ENCODE measurements around the gene LGALS12.
"Not testable (repeated sequence)": the region's sequence is repeated elsewhere in the genome, so short reads cannot be mapped to it uniquely, and the experiment has no call there.

The LGALS12 gene

DNA sequence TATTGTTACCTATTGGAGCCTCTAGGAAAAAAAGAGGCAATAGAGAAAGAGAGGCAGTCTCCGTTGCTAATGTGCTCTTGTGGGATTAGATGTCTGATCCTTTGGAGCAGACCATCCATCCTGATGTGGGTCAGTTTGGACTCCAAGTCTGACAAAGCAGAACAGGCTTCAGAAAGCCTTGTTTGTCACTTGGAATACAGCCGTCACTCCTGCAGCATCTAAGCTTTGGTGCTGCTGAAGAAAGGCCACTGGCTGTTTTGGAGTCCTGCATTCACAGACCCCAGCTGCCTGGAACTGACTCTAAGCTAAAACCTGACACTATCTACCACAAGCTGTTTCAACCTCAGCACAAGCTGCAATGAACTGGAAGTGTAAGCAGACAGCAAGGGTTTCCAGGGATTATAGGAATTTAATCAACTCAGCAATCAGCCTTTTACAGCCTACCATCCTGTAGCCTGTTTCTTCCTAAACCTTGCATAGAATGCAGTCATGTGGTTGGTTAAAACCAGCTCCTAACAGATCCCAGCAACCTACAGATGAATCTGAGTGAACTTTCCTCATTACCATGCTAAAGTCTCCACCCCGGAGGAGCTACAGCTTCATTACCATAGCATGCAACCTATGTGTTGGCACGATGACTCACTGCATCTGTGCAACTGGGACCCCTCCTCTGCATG lies 27.1 kb downstream of the LGALS12 start:
- no peak for DNase-seq (ENCODE audit: low read depth, low spot score)

DNA sequence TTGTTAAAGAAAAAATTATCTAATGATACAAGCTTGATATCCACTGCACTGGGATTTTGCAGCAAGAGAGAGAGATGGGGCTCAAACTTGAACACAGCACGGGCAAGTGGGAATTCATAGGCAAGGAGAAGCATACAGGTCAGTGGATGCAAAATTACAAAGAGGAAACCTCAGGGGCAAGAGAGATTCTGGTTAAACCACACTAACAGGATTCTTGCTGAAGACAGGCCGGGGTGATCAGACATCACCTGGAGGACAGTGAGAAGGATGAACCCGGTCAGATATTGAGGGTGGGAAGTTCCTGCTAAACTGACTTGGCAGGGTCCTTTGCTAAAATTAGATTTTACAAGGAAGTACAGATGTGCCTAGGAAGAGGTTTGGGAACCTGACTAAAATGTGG lies 28.2 kb downstream of the LGALS12 start:
- no peak for DNase-seq (ENCODE audit: low read depth, low spot score)

DNA sequence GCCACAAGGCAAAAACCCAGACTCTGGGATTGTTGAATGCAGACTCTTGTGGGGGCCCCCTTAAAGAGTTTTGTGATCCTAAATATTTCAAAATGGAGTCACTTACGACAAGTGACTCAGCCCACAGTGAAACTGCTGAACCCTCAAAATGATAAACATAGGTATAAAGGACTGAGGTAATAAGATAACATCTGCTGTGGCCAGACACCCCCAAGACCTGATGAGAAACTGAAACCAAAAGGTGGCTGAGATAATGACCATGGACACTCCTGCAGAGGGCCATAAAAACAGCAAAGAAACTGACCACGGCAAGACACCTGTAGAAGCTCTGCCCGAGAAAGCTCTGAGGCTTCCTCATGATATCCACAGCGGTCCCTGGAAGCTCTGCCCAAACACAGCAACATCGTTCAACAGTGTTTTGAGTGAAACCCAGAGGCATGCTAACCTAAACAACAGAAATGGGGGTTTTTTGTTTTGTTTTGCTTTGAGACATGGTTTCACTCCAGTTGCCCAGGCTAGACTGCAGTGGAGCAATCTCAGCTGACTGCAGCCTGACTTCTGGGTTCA lies 29.1 kb downstream of the LGALS12 start:
- DNase-seq (ENCODE audit: low read depth, low spot score), result no peak

DNA sequence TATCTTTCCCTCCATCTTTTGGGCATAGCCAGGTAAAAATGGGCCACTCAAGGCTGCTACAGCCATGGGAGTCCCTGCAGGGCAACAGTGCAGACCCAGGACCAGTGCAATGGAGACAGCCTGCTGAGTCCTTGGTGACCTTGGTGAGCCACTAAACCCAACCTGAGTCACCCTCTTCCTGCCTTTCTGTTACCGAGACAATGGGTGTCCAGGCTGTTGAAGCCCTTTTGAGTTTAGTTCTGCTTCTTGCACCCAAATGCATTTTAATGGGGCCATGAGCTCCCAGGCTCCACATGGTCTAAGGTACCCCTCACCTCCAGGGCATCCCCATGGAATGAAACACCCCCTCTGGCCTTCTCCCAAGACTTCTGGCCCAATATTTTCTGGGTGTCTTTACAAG lies 29.9 kb downstream of the LGALS12 start:
- DNase-seq (ENCODE audit: low read depth, low spot score), result no peak

DNA sequence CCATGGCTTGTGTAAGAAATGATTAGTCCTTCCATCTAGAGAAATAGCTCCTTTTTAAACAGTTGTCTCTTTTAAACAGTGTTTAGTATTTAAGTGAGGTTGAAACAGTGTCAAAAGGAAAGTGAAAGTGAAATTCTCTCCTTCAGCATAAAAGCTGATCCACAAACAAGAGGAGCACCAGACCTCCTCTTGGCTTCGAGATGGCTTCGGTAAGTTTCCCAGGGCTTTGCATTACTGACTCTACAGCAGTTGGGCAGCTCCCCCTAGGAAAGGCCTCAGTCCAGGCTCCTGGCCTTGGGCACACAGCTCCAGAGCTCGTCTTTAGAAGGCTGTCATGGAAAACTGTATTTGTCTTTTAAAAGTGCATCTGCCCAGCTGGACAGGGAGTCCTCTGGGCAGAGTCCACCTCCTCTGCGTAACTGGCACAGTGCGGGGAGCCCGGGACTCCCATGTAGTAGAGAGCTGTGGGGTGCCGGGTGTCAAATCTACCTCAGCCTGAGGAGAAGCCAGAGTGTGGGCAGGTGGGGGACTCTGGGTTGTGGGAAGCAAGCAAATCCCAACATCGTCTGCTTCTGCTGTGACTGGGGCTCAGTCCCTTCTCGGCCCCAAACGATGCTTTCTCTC lies 30.9 kb downstream of the LGALS12 start, which contains the start of gene PLAAT4:
Gene PLAAT4 (plus strand): TSS at position 140 of the 624 bp plus-strand sequence. CDS start 61 bp downstream, at position 201.
- DNase-seq (ENCODE audit: low read depth, low spot score), result no peak

DNA sequence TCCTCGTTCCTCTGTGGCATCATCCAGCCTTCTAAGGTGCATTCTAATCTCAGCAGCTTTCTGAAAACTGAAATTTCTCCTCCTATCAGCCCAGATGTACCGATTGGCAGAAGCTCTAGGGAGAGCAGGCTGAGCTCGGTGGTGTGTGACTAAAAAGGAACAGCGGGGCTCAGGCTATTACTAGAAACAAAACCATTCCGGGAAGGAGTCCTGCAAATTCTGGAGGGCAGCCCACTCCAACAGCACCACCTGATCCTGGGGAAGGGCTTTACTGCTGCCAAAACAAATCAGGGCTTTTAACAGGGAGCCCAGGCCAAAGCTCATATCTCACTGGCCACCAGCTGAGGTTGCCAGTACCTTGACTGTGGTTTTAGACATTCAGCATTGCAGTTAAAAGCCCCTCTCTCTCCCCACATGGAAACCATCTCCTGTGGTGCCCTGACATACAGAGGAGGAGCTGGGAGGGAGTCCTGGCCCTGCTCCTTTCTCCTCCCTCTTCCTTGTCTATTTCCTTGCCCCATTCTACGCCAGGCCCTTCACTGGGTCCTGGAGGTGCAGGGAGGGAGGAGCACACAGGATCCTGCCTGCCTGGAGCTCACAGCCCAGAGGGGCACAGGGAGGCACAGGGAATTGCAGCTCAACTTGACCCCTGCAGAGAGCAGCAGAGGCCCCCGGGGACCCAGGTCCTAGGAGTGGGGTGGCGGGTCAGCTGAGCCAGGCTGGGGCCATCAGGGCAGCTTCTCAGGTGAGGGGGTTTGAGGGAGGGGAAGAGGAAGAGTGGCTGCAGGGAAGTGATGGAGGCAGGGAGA lies 31.6 kb downstream of the LGALS12 start:
- DNase-seq (ENCODE audit: low read depth, low spot score), result no peak

DNA sequence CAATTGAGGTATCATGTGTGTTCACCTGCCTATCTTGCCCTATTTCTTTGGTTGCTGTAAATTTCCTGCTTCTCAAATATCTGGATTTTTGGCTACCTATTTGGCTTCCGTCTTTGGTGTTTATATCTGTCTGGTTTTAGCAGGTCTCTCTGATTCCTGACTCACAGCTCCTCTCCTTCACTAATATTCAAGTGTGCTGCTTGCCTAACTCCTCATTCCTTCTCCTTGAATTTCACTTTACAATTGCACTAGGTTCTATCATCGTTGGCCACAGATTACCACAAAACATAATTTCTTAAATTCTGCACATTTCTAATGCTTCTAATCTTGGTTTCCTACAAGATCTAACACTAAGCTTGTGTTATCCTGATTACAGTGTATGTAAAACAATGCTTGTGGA lies 36.6 kb downstream of the LGALS12 start:
- DNase-seq (ENCODE audit: low read depth, low spot score), result not testable (repeated sequence)

DNA sequence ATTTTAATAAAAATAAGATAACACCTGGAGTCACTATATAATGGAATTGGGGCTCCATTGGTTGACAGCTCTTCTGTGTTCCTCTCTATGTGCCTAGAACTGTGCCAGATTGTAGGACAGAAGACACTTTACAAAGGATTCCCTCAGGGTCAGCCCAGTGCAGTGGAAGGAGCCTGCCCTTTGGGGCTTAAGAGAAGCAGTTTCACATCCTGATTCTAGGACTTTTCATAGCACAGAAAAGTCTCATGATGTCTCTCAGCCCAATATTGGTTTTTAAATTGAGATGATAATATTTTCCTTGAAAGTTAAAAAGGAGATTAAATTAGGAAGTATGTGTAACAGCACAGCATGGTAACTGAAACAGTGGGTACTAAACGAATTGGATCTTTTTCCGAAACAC lies 37.8 kb downstream of the LGALS12 start:
- no peak for DNase-seq (ENCODE audit: low read depth, low spot score)

DNA sequence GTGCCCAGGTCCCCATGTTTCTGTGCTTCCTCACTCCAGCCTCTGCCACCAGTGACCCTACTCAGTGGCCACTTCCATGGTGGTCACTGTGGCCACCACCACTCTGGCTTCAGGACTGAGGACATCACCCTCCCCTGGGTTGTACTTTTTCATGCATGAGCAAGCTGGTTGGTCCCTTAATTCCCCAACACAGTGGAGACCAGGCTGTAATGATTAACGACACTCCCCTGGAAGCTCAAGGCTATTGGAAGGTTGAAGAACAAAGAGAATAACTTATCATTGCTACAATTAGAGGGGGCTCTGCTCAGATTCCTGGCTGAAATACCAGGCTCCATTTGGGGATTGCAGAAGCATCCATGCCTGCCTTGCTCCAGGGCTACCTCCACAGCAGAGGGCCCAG lies 41.2 kb downstream of the LGALS12 start:
- DNase-seq (ENCODE audit: low read depth, low spot score), result no peak

DNA sequence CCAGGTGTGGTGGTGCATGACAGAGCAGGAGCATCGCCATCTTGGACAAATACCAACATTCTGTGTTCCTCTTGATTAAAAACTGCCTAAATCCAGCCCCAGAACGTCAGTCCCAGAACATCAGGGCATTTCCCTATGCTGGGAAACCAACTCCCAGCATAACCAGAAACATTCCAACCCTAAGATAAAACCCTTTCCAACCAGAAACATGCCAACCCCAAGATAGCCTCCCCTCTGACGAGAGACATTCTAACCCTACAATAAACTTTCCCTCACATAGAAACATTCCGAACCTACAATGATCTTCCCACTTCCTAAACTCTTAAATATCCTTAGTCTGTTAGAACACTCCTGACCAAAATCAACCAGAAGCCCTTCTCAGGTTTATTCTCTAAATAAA lies 42.3 kb downstream of the LGALS12 start:
- no peak for DNase-seq (ENCODE audit: low read depth, low spot score)

DNA sequence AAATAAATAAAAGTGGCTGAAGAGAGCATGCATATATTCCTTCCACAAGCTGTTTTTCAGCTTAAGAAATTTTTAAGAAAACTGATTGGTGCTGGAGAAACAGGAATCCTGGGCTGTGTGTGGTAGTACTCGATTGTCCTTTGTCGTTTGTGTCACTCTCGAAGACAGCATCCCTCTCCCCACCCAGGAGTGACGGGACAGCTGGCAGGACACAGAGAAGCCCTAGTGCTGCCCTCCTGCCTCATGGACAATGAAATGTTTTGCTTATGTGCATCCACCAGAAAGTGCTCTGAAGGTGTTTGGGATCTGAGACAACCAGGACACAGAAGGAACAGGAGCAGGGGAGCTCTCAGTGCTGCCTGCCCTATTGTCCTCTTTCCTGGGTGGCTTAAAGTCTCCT lies 43.5 kb downstream of the LGALS12 start:
- DNase-seq (ENCODE audit: low read depth, low spot score), result no peak

DNA sequence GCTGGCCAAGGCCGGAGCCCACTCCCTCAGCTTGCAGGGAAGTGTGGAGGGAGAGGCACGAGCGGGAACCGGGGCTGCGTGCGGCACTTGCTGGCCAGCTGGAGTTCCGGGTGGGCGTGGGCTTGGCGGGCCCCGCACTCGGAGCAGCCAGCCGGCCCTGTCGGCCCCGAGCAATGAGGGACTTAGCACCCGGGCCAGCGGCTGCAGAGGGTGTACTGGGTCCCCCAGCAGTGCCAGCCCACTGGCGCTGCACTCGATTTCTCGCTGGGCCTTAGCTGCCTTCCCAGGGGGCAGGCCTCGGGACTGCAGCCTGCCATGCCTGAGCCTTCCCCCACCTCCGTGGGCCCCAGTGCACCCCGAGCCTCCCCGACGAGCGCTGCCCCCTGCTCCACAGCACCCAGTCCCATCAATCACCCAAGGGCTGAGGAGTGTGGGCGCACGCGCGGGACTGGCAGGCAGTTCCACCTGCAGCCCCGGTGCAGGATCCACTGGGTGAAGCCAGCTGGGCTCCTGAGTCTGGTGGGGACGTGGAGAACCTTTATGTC lies 44.3 kb downstream of the LGALS12 start:
- not testable (repeated sequence) for DNase-seq (ENCODE audit: low read depth, low spot score)

DNA sequence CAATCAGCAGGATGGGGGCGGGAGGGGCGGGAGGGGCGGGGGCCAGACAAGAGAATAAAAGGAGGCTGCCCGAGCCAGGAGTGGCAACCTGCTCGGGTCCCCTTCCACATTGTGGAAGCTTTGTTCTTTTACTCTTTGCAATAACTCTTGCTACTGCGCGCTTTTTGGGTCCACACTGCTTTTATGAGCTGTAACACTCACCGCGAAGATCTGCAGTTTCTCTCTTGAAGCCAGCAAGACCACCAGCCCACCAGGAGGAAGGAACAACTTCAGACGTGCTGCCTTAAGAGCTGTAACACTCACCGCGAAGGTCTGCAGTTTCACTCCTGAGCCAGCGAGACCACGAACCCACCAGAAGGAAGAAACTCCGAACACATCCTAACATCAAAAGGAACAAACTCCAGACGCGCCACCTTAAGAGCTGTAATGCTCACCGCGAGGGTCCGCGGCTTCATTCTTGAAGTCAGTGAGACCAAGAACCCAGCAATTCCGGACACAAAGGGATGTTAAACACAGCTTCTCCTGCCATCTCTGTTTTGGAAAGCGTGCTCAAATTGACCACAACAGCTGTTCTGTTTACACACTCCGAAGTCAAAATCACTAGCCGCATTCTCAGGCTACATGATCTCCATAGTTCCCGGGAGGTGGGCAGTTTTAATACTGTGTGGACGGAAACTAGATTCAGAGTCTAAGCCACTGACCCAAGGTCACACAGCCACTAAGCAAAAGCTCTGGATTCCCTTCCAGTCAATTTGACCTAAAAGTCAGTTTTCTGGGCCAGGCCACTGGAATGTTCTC lies 45.4 kb downstream of the LGALS12 start:
- no peak for DNase-seq (ENCODE audit: low read depth, low spot score)

DNA sequence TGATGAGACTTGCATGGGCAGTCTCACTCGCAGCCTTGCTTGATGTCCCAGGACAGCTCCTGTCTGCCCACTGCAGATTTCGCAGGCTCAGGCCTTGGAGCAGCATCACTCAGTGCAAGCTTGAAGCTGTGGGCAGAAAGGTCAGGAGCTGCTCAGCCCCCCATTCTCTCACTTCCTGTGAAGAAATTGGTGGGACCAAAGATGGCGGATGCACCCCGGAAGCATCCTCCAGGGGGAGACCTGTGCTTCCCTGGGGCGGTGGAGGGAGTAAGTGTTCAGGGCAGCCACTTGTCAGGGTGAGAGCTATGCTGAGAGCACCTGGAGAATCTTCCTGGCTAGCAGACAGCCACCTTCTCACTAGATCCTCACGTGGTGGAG lies 46.0 kb downstream of the LGALS12 start:
- no peak for DNase-seq (ENCODE audit: low read depth, low spot score)

DNA sequence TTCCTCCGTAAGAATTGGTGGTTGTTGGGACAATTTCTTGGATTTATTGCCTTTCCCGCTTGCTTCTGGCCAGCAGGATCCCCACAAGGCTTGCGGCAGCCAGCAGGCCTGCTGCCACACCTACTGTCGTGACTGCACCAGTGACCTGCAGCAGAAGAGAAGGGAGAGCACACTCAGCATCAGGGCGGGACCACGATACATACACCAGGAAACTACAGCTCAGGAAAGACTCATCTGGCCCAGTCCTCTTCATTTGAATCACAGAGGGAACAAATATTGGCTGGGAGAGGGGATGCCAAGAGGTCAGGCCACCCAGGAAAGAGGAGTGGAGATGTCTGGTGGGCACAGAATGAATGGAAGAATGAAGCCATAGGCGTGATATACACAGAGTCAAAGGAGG lies 47.0 kb downstream of the LGALS12 start:
- DNase-seq (ENCODE audit: low read depth, low spot score), result no peak

DNA sequence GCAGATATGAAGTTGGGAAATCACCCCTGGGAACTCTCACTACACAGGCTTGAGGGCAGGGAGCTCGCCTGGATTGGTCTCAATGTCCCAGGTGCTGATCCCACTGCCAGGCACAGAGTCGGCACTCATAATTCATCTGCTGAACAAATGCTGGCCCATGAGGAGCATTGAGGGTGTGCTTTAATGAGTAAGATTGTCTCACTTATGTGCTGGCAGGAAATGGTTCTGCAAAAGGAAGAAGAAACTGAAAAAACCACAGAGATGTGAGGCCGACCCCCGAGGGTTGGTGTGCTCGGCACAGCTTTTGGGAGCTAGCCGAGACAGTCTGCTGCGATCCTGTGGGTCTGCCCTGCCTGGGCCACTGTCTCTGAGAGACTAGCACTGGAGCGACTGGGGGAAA lies 47.9 kb downstream of the LGALS12 start:
- DNase-seq (ENCODE audit: low read depth, low spot score), result no peak

DNA sequence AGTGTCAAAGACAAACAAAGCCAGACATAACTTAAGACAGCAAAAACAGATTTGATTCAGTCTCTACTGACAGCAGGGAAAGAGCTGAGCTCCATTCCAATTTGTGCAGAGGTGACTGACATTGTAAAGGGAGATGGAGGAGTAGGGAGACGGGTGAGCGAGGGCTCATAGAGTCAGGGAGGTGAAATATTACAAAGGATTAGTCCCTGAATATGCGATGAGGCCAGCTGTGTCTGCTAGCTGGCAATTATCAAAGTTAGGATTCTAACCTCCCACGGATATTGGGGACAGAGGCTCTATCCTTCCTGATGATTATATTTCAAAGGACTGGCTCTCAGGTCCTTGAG lies 49.0 kb downstream of the LGALS12 start:
- DNase-seq (ENCODE audit: low read depth, low spot score), result no peak

DNA sequence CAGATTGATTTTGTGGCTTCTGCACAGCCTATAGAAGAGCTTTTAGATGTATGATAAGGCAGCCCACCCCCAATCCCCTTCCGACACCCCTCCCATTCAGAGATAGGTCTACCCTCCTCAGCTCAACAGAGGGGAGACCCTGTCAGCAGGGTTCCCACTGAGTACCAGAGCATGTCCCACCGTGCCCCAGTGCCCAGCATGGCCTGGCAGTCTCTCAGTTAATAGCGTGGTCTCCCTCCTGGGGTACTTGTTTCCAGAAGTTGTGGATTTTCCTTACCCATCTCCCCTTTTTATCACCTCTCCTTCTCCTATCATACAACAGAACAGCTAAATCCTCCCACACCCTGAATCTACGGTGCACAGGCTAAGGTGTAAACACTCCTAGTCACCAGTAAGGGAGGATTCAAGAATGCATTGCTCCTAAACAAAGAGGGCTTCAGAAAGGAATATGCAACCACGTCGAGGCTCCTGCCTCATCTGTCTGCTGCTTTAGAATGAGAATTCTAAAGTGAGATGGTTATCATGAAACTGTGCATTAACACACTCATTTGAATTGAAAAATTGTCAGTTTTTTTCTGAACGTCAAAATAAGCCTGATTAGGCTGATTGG lies 50.6 kb downstream of the LGALS12 start:
- no peak for DNase-seq (ENCODE audit: low read depth, low spot score)

DNA sequence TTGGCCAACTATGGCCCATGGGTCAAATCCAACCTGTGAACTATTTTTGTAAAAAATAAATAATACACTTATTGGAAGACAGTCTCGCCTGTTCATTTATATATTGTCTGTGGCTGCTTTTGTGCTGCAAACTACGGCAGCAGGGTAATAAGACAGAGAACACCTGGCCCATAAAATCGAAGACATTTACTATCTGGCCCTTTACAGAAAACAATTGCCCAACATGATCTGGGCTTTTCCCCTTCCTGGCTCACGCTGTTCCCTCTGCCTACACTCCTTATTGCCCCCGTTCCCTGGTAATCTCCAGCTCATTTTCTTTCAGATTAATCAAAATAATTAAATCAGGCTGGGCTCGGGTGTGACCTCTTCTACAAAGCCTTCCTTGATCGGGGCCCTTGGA lies 51.7 kb downstream of the LGALS12 start:
- DNase-seq (ENCODE audit: low read depth, low spot score), result no peak

DNA sequence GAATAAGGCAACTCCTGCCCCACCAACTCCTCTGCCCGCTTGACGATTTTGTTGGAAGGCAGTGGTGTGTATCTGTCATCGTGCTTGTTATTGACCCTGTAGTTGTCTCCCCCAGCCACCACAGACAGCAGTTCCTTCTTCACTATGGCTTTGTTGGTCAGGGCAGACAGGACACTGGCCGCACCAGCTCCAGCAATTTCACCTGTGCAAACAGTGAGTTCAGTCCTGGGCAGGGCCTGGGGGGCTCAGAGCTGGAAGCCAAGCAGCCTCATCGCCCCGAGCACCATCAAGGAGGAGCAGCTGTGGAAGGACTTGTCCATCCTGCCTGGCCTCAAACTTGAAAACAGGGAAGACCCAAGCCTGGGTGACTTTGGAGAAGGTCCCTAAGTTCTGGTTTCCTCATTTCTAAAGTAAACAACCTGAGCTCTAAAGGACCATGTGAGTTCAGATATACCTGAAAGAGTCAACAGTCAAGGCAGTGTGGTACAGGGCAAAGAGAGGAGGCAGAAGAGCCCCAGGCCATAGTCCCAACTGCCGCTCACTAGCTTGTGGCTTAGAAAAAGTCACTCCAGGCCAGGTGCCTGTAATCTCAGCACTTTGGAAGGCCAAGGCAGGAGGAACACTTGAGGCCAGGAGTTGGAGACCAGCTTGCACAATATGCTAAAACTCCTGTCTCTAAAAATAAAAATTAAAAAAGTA lies 52.7 kb downstream of the LGALS12 start:
- no peak for DNase-seq (ENCODE audit: low read depth, low spot score)

Measured in activated naive CD8-positive, alpha-beta T cell treated with anti-CD3 and anti-CD28 coated beads, Interleukin-2, amount 50 U/mL, for 16 hours (primary cell).